ENCODE results near the gene AGAP1.

Gene AGAP1

GRCh38 chr2:235979753-235980435 is 486.1 kb downstream of the AGAP1 start:
- no peaks in the 10 kb centered on the region for H3K9me3 Mint-ChIP-seq
- H3K27ac Mint-ChIP-seq (ENCODE audit: low read depth) = no peak overlapping the region
- H3K4me3 Mint-ChIP-seq = no peak overlapping the region
- no peaks in the 10 kb centered on the region for H3K27me3 Mint-ChIP-seq
- H3K4me1 Mint-ChIP-seq = no peaks in the 10 kb centered on the region
- peaks cover 2% of the 10 kb centered on the region for H3K36me3 Mint-ChIP-seq (ENCODE audit: insufficient read depth)
- no peak for DNase-seq (ENCODE audit: low spot score in 2 of 2)
- ATAC-seq (replicated peaks; ENCODE audit: extremely low read depth, poor library complexity, severe bottlenecking) = no peak

GRCh38 chr2:235981631-235982030 is 487.8 kb downstream of the AGAP1 start:
- Mint-ChIP-seq H3K36me3 (ENCODE audit: insufficient read depth) (peaks cover 2% of the 10 kb centered on the region), H3K27ac (ENCODE audit: low read depth) (no peak overlapping the region), H3K4me3 (no peak overlapping the region), H3K27me3 (no peaks in the 10 kb centered on the region), H3K9me3 (no peaks in the 10 kb centered on the region), H3K4me1 (peaks cover 9% of the 10 kb centered on the region)
- ATAC-seq (replicated peaks; ENCODE audit: extremely low read depth, poor library complexity, severe bottlenecking) = no peak
- no peak for DNase-seq (ENCODE audit: low spot score in 2 of 2)

- Mint-ChIP-seq H3K36me3 (ENCODE audit: insufficient read depth) (peaks cover 2% of the 10 kb centered on the region), H3K27me3 (no peaks in the 10 kb centered on the region), H3K4me1 (peaks cover 9% of the 10 kb centered on the region), H3K9me3 (no peaks in the 10 kb centered on the region), H3K27ac (ENCODE audit: low read depth) (no peak overlapping the region), H3K4me3 (no peak overlapping the region)
- DNase-seq (ENCODE audit: low spot score in 2 of 2) (no peak), ATAC-seq (replicated peaks; ENCODE audit: extremely low read depth, poor library complexity, severe bottlenecking) (no peak)
These were observed 489.2 kb downstream of the AGAP1 start for GRCh38 chr2:235983016-235983415.

GRCh38 chr2:235984552-235984951 is 490.7 kb downstream of the AGAP1 start:
- Mint-ChIP-seq H3K4me1 (peaks cover 9% of the 10 kb centered on the region), H3K4me3 (no peak overlapping the region)
- no peak for ATAC-seq (replicated peaks; ENCODE audit: extremely low read depth, poor library complexity, severe bottlenecking)

GRCh38 chr2:235986361-235986760 is 492.5 kb downstream of the AGAP1 start:
- ATAC-seq (replicated peaks; ENCODE audit: extremely low read depth, poor library complexity, severe bottlenecking) (no peak), DNase-seq (ENCODE audit: low spot score in 2 of 2) (no peak)
- Mint-ChIP-seq H3K4me3 (no peak overlapping the region), H3K9me3 (peaks cover 5% of the 10 kb centered on the region), H3K36me3 (ENCODE audit: insufficient read depth) (peaks cover 2% of the 10 kb centered on the region), H3K27me3 (no peaks in the 10 kb centered on the region), H3K4me1 (peaks cover 9% of the 10 kb centered on the region), H3K27ac (ENCODE audit: low read depth) (no peak overlapping the region)

More at GRCh38 chr2:235984552-235984951, 490.7 kb downstream of the AGAP1 start:
- Mint-ChIP-seq H3K27ac (ENCODE audit: low read depth) (no peak overlapping the region), H3K36me3 (ENCODE audit: insufficient read depth) (peaks cover under 1% of the 10 kb centered on the region), H3K27me3 (no peaks in the 10 kb centered on the region), H3K9me3 (peaks cover 3% of the 10 kb centered on the region)
- no peak for DNase-seq (ENCODE audit: low spot score in 2 of 2)

- DNase-seq (ENCODE audit: low spot score in 2 of 2) = no peak
These were observed 494.6 kb downstream of the AGAP1 start for GRCh38 chr2:235988271-235989015.

GRCh38 chr2:235989591-235989990 is 495.7 kb downstream of the AGAP1 start:
- Mint-ChIP-seq H3K27ac (ENCODE audit: low read depth) (no peak overlapping the region), H3K4me1 (peaks cover 9% of the 10 kb centered on the region), H3K36me3 (ENCODE audit: insufficient read depth) (peaks cover 2% of the 10 kb centered on the region)

More at GRCh38 chr2:235988271-235989015, 494.6 kb downstream of the AGAP1 start:
- peaks cover 9% of the 10 kb centered on the region for H3K4me1 Mint-ChIP-seq
- H3K9me3 Mint-ChIP-seq = peaks cover 5% of the 10 kb centered on the region
- peaks cover 2% of the 10 kb centered on the region for H3K36me3 Mint-ChIP-seq (ENCODE audit: insufficient read depth)
- H3K4me3 Mint-ChIP-seq = no peak overlapping the region
- no peak for ATAC-seq (replicated peaks; ENCODE audit: extremely low read depth, poor library complexity, severe bottlenecking)
- H3K27ac Mint-ChIP-seq (ENCODE audit: low read depth) = no peak overlapping the region
- no peaks in the 10 kb centered on the region for H3K27me3 Mint-ChIP-seq

GRCh38 chr2:235990344-235990743 is 496.5 kb downstream of the AGAP1 start:
- H3K27ac Mint-ChIP-seq (ENCODE audit: low read depth) = no peak overlapping the region
- peaks cover 5% of the 10 kb centered on the region for H3K9me3 Mint-ChIP-seq
- ATAC-seq (replicated peaks; ENCODE audit: extremely low read depth, poor library complexity, severe bottlenecking) = no peak
- no peaks in the 10 kb centered on the region for H3K27me3 Mint-ChIP-seq
- DNase-seq (ENCODE audit: low spot score in 2 of 2) = no peak
- H3K36me3 Mint-ChIP-seq (ENCODE audit: insufficient read depth) = peaks cover 2% of the 10 kb centered on the region
- peaks cover 9% of the 10 kb centered on the region for H3K4me1 Mint-ChIP-seq
- no peak overlapping the region for H3K4me3 Mint-ChIP-seq

More at GRCh38 chr2:235989591-235989990, 495.7 kb downstream of the AGAP1 start:
- ATAC-seq (replicated peaks; ENCODE audit: extremely low read depth, poor library complexity, severe bottlenecking) (no peak), DNase-seq (ENCODE audit: low spot score in 2 of 2) (no peak)
- peaks cover 5% of the 10 kb centered on the region for H3K9me3 Mint-ChIP-seq
- H3K27me3 Mint-ChIP-seq = no peaks in the 10 kb centered on the region
- no peak overlapping the region for H3K4me3 Mint-ChIP-seq

GRCh38 chr2:235992024-235992423 is 498.2 kb downstream of the AGAP1 start:
- DNase-seq (ENCODE audit: low spot score in 2 of 2) (no peak), ATAC-seq (replicated peaks; ENCODE audit: extremely low read depth, poor library complexity, severe bottlenecking) (no peak)
- no peak overlapping the region for H3K27ac Mint-ChIP-seq (ENCODE audit: low read depth)
- peaks cover 5% of the 10 kb centered on the region for H3K9me3 Mint-ChIP-seq
- no peaks in the 10 kb centered on the region for H3K27me3 Mint-ChIP-seq
- H3K36me3 Mint-ChIP-seq (ENCODE audit: insufficient read depth) = peaks cover 2% of the 10 kb centered on the region
- no peak overlapping the region for H3K4me3 Mint-ChIP-seq
- no peaks in the 10 kb centered on the region for H3K4me1 Mint-ChIP-seq

- no peak overlapping the region for H3K4me3 Mint-ChIP-seq
- no peaks in the 10 kb centered on the region for H3K4me1 Mint-ChIP-seq
- H3K27me3 Mint-ChIP-seq = no peaks in the 10 kb centered on the region
- H3K9me3 Mint-ChIP-seq = no peaks in the 10 kb centered on the region
- no peaks in the 10 kb centered on the region for H3K36me3 Mint-ChIP-seq (ENCODE audit: insufficient read depth)
- no peak for ATAC-seq (replicated peaks; ENCODE audit: extremely low read depth, poor library complexity, severe bottlenecking)
- DNase-seq (ENCODE audit: low spot score in 2 of 2) = no peak
- H3K27ac Mint-ChIP-seq (ENCODE audit: low read depth) = no peak overlapping the region
These were observed 502.6 kb downstream of the AGAP1 start for GRCh38 chr2:235996419-235996818.

- ATAC-seq (replicated peaks; ENCODE audit: extremely low read depth, poor library complexity, severe bottlenecking) = no peak
- no peaks in the 10 kb centered on the region for H3K4me1 Mint-ChIP-seq
- no peak overlapping the region for H3K4me3 Mint-ChIP-seq
- no peaks in the 10 kb centered on the region for H3K27me3 Mint-ChIP-seq
- H3K27ac Mint-ChIP-seq (ENCODE audit: low read depth) = no peak overlapping the region
- H3K36me3 Mint-ChIP-seq (ENCODE audit: insufficient read depth) = peaks cover 2% of the 10 kb centered on the region
- DNase-seq (ENCODE audit: low spot score in 2 of 2) = no peak
- no peaks in the 10 kb centered on the region for H3K9me3 Mint-ChIP-seq
These were observed 505.2 kb downstream of the AGAP1 start for GRCh38 chr2:235999011-235999410.

- Mint-ChIP-seq H3K36me3 (ENCODE audit: insufficient read depth) (peaks cover 2% of the 10 kb centered on the region), H3K9me3 (no peaks in the 10 kb centered on the region), H3K4me1 (no peaks in the 10 kb centered on the region), H3K27me3 (no peaks in the 10 kb centered on the region), H3K27ac (ENCODE audit: low read depth) (no peak overlapping the region), H3K4me3 (no peak overlapping the region)
- ATAC-seq (replicated peaks; ENCODE audit: extremely low read depth, poor library complexity, severe bottlenecking) (no peak), DNase-seq (ENCODE audit: low spot score in 2 of 2) (no peak)
These were observed 507.5 kb downstream of the AGAP1 start for GRCh38 chr2:236001166-236001828.
